HG03066 (cell line): ENCODE measurements around the gene KHK.
"Not testable (repeated sequence)": the region's sequence is repeated elsewhere in the genome, so short reads cannot be mapped to it uniquely, and the experiment has no call there.

Source experiments
- ATAC-seq: cut with Tn5 transposase; IDR thresholded peaks from one replicate; pipeline ENCODE4 v1.9.1; 2021; ENCODE audit warnings: low read depth; ENCODE audit not compliant: unreplicated experiment

KHK gene

GRCh38 chr2:27095745-27096651, 9.4 kb downstream of the KHK start:
- ATAC-seq, result no peak

GRCh38 chr2:27096748-27097297, 10.3 kb downstream of the KHK start:
- no peak for ATAC-seq

- ATAC-seq, result no peak
Observed at GRCh38 chr2:27097341-27097740, 10.8 kb downstream of the KHK start.

- ATAC-seq, result no peak
Observed at GRCh38 chr2:27099334-27099955, 12.9 kb downstream of the KHK start.

- no peak for ATAC-seq
Observed at GRCh38 chr2:27100036-27100435, 13.5 kb downstream of the KHK start.

- ATAC-seq, result no peak
Observed at GRCh38 chr2:27102329-27102728, 15.8 kb downstream of the KHK start.

GRCh38 chr2:27105981-27106380, 19.4 kb downstream of the KHK start:
- ATAC-seq, result no peak

- no peak for ATAC-seq
Observed at GRCh38 chr2:27108221-27108620, 21.6 kb downstream of the KHK start.

GRCh38 chr2:27109083-27109482, 22.5 kb downstream of the KHK start:
- ATAC-seq, result no peak

GRCh38 chr2:27110603-27111352, 24.2 kb downstream of the KHK start:
- not testable (repeated sequence) for ATAC-seq

- not testable (repeated sequence) for ATAC-seq
Observed at GRCh38 chr2:27111392-27112078, 25.0 kb downstream of the KHK start.

GRCh38 chr2:27115519-27115918, 28.9 kb downstream of the KHK start:
- ATAC-seq, result no peak

GRCh38 chr2:27117995-27118524, 31.5 kb downstream of the KHK start:
- no peak for ATAC-seq

- ATAC-seq, result no peak
Observed at GRCh38 chr2:27118525-27119329, 32.2 kb downstream of the KHK start, which contains the start of gene CGREF1. Gene CGREF1 (minus strand): TSS chr2:27119128. CDS start chr2:27104366, 14,762 bp downstream.

GRCh38 chr2:27119330-27119670, 32.7 kb downstream of the KHK start:
- not testable (repeated sequence) for ATAC-seq

GRCh38 chr2:27121906-27122305, 35.3 kb downstream of the KHK start:
- ATAC-seq, result no peak

GRCh38 chr2:27122791-27123190, 36.2 kb downstream of the KHK start:
- ATAC-seq, result no peak

- no peak for ATAC-seq
Observed at GRCh38 chr2:27123302-27124150, 37.0 kb downstream of the KHK start, which contains the start of gene ABHD1. Gene ABHD1 (plus strand): TSS chr2:27123815. CDS start chr2:27123949, 134 bp downstream.
